C4-2B (cell line): ENCODE measurements around the gene MRPL27.

Source experiments
- ZFX ChIP-seq: fragments of 450-650 bp; IDR thresholded peaks from 2 replicates; pipeline ENCODE4 v1.6.1; 2017
- TF ChIP-seq, protein P1 (sequence below): fragments of 450-650 bp; conservative IDR thresholded peaks from 2 replicates; pipeline ENCODE4 v1.5.1; 2017; ENCODE audit warnings: mild to moderate bottlenecking

DNA sequence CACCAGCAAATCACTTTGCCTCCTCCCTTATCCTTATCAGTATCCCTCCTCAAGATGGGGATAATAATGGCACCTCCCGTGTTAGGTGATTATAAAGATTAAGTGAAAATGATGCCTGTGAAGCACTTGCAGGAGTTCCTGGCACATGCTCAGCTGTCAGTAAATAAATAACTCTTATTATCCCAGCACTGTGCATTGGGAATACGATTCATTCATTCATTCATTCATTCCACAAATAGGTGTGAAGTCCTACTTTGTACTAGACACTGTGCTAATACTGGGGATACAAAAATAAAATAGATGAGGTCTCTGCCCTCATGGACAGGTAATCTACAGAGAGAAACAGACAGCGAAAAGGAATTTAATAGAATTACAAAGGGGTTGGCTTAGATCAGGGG, 25.1 kb downstream of the MRPL27 start:
- TF ChIP-seq, protein P1, sequence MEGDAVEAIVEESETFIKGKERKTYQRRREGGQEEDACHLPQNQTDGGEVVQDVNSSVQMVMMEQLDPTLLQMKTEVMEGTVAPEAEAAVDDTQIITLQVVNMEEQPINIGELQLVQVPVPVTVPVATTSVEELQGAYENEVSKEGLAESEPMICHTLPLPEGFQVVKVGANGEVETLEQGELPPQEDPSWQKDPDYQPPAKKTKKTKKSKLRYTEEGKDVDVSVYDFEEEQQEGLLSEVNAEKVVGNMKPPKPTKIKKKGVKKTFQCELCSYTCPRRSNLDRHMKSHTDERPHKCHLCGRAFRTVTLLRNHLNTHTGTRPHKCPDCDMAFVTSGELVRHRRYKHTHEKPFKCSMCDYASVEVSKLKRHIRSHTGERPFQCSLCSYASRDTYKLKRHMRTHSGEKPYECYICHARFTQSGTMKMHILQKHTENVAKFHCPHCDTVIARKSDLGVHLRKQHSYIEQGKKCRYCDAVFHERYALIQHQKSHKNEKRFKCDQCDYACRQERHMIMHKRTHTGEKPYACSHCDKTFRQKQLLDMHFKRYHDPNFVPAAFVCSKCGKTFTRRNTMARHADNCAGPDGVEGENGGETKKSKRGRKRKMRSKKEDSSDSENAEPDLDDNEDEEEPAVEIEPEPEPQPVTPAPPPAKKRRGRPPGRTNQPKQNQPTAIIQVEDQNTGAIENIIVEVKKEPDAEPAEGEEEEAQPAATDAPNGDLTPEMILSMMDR = no peak
- no peak for TF ChIP-seq ZFX
